ENCODE data around the gene CTBP2. TPM values are rescaled to one million over a fixed set of nuclear protein-coding genes. Genes with fewer than 3 reads are reported as not detected.
"Not testable (repeated sequence)": the region's sequence is repeated elsewhere in the genome, so short reads cannot be mapped to it uniquely, and the experiment has no call there.

The CTBP2 gene
- total and polyA plus RNA-seq, 10 of the 15 experiments (the other 5 are each of a cell fraction or from before 2014, with no cell fraction given) = 0.02 to 0.72 (median 0.06) TPM; not detected in 2

- TF ChIP-seq MAX (IDR thresholded peaks at IDR 0.05; ENCODE audit: low read depth, low read length) = no peak
- no peak for TF ChIP-seq HCFC1 (IDR thresholded peaks at IDR 0.05; ENCODE audit: low read length)
- no peak for TF ChIP-seq STAT3 (IDR thresholded peaks at IDR 0.05; ENCODE audit: low read depth, low read length)
Observed at GRCh38 chr10:125060482-125060825, 99.9 kb downstream of the CTBP2 start (continued).

DNA sequence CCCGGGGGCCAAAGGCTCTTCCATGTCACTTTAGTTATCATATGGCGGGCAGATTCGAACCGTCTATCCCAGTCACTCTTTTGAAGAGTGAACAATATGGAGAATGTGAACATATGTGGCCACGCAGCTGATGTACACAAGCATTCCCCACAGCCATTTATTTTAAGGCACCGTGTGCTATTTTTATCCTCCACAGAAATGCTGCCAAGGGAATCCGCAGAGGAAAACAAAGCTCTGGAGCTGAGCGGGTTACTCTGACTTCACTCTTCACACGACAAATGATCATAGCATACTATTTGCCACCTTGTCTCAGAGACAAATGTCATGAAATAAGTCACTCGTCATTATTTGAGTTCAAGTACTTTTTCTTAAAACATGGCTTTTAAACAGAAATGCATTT, 100.3 kb downstream of the CTBP2 start:
- H3K9ac ChIP-seq (ENCODE audit: control insufficient read depth, insufficient read depth, low read length) = no peak overlapping the region
- POLR2A ChIA-PET = no interaction called here
- CTCF ChIA-PET = no interaction called here
- no peaks in the 10 kb centered on the region for H4K20me1 ChIP-seq (ENCODE audit: control insufficient read depth, insufficient read depth)
- H3K79me2 ChIP-seq (ENCODE audit: control insufficient read depth, insufficient read depth, low read length) = no peaks in the 10 kb centered on the region
- RAD21 ChIA-PET (ENCODE audit: unreplicated experiment) = no interaction called here
- FAIRE-seq (no peak), DNase-seq (ENCODE audit: low read depth, low spot score) (no peak), ATAC-seq (no peak)
- H3K9me3 ChIP-seq (replicated peaks; ENCODE audit: control insufficient read depth, insufficient read depth, low read length) = peaks cover 14% of the 10 kb centered on the region; the same call in 2 of the 3 replicates
- H3K27me3 ChIP-seq (replicated peaks in 1 of 2; ENCODE audit: control insufficient read depth in 2 of 2, insufficient read depth in 2 of 2, low read length in 1 of 2) = peaks cover 0 to 5% of the 10 kb centered on the region in 2 experiments; a peak in 1 of 4 replicates
- TF ChIP-seq, protein P1, sequence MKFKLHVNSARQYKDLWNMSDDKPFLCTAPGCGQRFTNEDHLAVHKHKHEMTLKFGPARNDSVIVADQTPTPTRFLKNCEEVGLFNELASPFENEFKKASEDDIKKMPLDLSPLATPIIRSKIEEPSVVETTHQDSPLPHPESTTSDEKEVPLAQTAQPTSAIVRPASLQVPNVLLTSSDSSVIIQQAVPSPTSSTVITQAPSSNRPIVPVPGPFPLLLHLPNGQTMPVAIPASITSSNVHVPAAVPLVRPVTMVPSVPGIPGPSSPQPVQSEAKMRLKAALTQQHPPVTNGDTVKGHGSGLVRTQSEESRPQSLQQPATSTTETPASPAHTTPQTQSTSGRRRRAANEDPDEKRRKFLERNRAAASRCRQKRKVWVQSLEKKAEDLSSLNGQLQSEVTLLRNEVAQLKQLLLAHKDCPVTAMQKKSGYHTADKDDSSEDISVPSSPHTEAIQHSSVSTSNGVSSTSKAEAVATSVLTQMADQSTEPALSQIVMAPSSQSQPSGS (IDR thresholded peaks at IDR 0.05; ENCODE audit: low read length) = no peak
- TF ChIP-seq NBN (IDR thresholded peaks at IDR 0.05) = no peak
- TF ChIP-seq CHD2 (IDR thresholded peaks at IDR 0.05; ENCODE audit: borderline replicate concordance, low read depth, low read length) = no peak
- intact Hi-C loops (cut with micrococcal nuclease; ENCODE audit: unreplicated experiment) = no loop called here
- BruUV-seq (replicated peaks) = no TSS peak
- WGBS (ENCODE audit: insufficient coverage, insufficient replicate concordance, low lambda C conversion rate, missing lambda C conversion rate) = 73% methylated on average over 10 of the region's 10 CpGs
- H3K27ac ChIP-seq (ENCODE audit: control insufficient read depth, insufficient read depth) = no peak overlapping the region
- H3K36me3 ChIP-seq (ENCODE audit: control insufficient read depth in 2 of 2, insufficient read depth in 2 of 2, low read length in 1 of 2) = no peaks in the 10 kb centered on the region
- H2AFZ ChIP-seq (ENCODE audit: control insufficient read depth, low read depth, low read length) = no peak overlapping the region
- SMC1A ChIA-PET (ENCODE audit: uncharacterized antibody, unreplicated experiment) = no interaction called here
- H3K4me3 ChIP-seq = no peak overlapping the region
- no peak overlapping the region for H3K4me2 ChIP-seq (ENCODE audit: control insufficient read depth, insufficient read depth)
- in situ Hi-C loops (cut with MboI) = loop anchor here (10.0 kb wide), 1 partner anchor 955 kb away; no protein-coding TSS in a partner anchor
- H3K4me1 ChIP-seq (ENCODE audit: control insufficient read depth, insufficient read depth, low read length) = peaks cover 33% of the 10 kb centered on the region

DNA sequence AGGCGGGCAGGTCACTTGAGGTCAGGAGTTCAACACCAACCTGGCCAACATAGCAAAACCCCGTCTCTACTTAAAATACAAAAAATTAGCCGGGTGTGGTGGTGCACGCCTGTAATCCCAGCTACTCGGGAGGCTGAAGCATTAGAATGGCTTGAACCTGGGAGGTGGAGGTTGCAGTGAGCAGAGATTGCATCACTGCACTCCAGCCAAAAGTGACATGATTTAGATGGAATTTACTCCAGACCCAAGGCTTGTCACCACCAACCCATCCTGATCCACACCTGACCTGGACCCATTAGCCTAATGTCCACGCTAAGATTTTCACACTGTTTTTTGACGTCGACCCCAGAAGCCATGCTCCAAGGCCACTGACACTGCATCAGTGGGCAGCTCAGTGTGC, 101.0 kb downstream of the CTBP2 start:
- DNase-seq (ENCODE audit: low read depth, low spot score); intact Hi-C loops (cut with micrococcal nuclease; ENCODE audit: unreplicated experiment); H3K4me2 ChIP-seq (ENCODE audit: control insufficient read depth, insufficient read depth); BruUV-seq (replicated peaks); SMC1A ChIA-PET (ENCODE audit: uncharacterized antibody, unreplicated experiment); H3K9ac ChIP-seq (ENCODE audit: control insufficient read depth, insufficient read depth, low read length); ATAC-seq; H3K27ac ChIP-seq (ENCODE audit: control insufficient read depth, insufficient read depth); FAIRE-seq; CTCF ChIA-PET; POLR2A ChIA-PET; H3K4me3 ChIP-seq; H3K79me2 ChIP-seq (ENCODE audit: control insufficient read depth, insufficient read depth, low read length); RAD21 ChIA-PET (ENCODE audit: unreplicated experiment); H4K20me1 ChIP-seq (ENCODE audit: control insufficient read depth, insufficient read depth); H3K27me3 ChIP-seq (replicated peaks in 1 of 2; ENCODE audit: control insufficient read depth in 2 of 2, insufficient read depth in 2 of 2, low read length in 1 of 2); H2AFZ ChIP-seq (ENCODE audit: control insufficient read depth, low read depth, low read length); in situ Hi-C loops (cut with MboI); H3K36me3 ChIP-seq (ENCODE audit: control insufficient read depth in 2 of 2, insufficient read depth in 2 of 2, low read length in 1 of 2): not testable (repeated sequence)
- Histone ChIP-seq H3K9me3 (replicated peaks; ENCODE audit: control insufficient read depth, insufficient read depth, low read length) (peaks cover 14% of the 10 kb centered on the region; the same call in 2 of the 3 replicates), H3K4me1 (ENCODE audit: control insufficient read depth, insufficient read depth, low read length) (peaks cover 28% of the 10 kb centered on the region)
- WGBS (ENCODE audit: insufficient coverage, insufficient replicate concordance, low lambda C conversion rate, missing lambda C conversion rate) = 84% methylated on average over 8 of the region's 8 CpGs

Data from GM12878 (cell line).